Neural cell (in vitro differentiated cells): Measurements from ENCODE around the gene TEN1. TPM values are rescaled to one million over a fixed set of nuclear protein-coding genes. Genes with fewer than 3 reads are reported as not detected.

ENCODE experiments used
- H2AFZ ChIP-seq: fragments of 200-600, 300-800 bp; sonication (generic), shearing (Covaris generic); 2 replicates; pipeline ENCODE4 v1.6.0; 2014; ENCODE audit warnings: low read depth, mild to moderate bottlenecking, antibody characterized with exemption, low read length, moderate library complexity
- H3F3A ChIP-seq: fragments of 200-600 bp; shearing (Covaris generic); 2 replicates; pipeline ENCODE4 v1.6.1; 2016; ENCODE audit warnings: mild to moderate bottlenecking, moderate library complexity, mixed read lengths, antibody characterized with exemption, low read length; ENCODE audit not compliant: insufficient read depth, poor library complexity, severe bottlenecking
- H3K27ac ChIP-seq: fragments of 200-600, 300-800 bp; sonication (generic), shearing (Covaris generic); 2 replicates; pipeline ENCODE4 v1.5.1; 2014; ENCODE audit warnings: mild to moderate bottlenecking, low read length, moderate library complexity
- H3K27me3 ChIP-seq: fragments of 300-800, 200-600 bp; sonication (generic), shearing (Covaris generic); 2 replicates; pipeline ENCODE4 v1.6.0; 2014; ENCODE audit warnings: mild to moderate bottlenecking, low read depth, low read length, moderate library complexity; ENCODE audit not compliant: insufficient read depth
- H3K36me3 ChIP-seq: fragments of 300-800, 200-600 bp; sonication (generic), shearing (Covaris generic); 2 replicates; pipeline ENCODE4 v1.5.1; 2014; ENCODE audit warnings: mild to moderate bottlenecking, antibody characterized with exemption, low read length, moderate library complexity; ENCODE audit not compliant: insufficient read depth
- H3K4me2 ChIP-seq: fragments of 300-800, 200-600 bp; sonication (generic), shearing (Covaris generic); 2 replicates; pipeline ENCODE4 v1.6.0; 2014; ENCODE audit warnings: mild to moderate bottlenecking, low read length
- H3K4me3 ChIP-seq: fragments of 300-800, 200-600 bp; sonication (generic), shearing (Covaris generic); 2 replicates; pipeline ENCODE4 v1.5.1; 2014; ENCODE audit warnings: mild to moderate bottlenecking, low read length, moderate library complexity
- H3K79me2 ChIP-seq: fragments of 200-600 bp; shearing (Covaris generic); replicated peaks from 2 replicates; pipeline ENCODE4 v1.6.0; 2014; ENCODE audit warnings: mild to moderate bottlenecking, low read length, moderate library complexity; ENCODE audit not compliant: insufficient read depth
- H3K9ac ChIP-seq: fragments of 300-800, 200-600 bp; sonication (generic), shearing (Covaris generic); 2 replicates; pipeline ENCODE4 v1.6.1; 2016; ENCODE audit warnings: mild to moderate bottlenecking, low read length, mixed read lengths
- H3K9me2 ChIP-seq: fragments of 200-600 bp; shearing (Covaris generic); 2 replicates; pipeline ENCODE4 v1.6.1; 2016; ENCODE audit warnings: mild to moderate bottlenecking, low read length, mixed read lengths; ENCODE audit not compliant: insufficient read depth
- H3K9me3 ChIP-seq: fragments of 200-600, 300-800 bp; sonication (generic), shearing (Covaris generic); 2 replicates; pipeline ENCODE4 v1.6.1; 2016; ENCODE audit warnings: mild to moderate bottlenecking, mixed run types, low read length, moderate library complexity, mixed read lengths
- H4K20me1 ChIP-seq: fragments of 200-600 bp; shearing (Covaris generic); 2 replicates; pipeline ENCODE4 v1.6.1; 2016; ENCODE audit warnings: mild to moderate bottlenecking, mixed run types; ENCODE audit not compliant: insufficient read depth
- EP300 ChIP-seq: fragments of 450-650 bp; conservative IDR thresholded peaks from 2 replicates; pipeline ENCODE4 v1.6.1; 2014; ENCODE audit warnings: antibody characterized with exemption, mild to moderate bottlenecking, moderate library complexity; ENCODE audit not compliant: poor library complexity, severe bottlenecking
- EZH2 ChIP-seq: fragments of 200-600, 300-800 bp; shearing (Covaris generic), sonication (generic); IDR thresholded peaks from 2 replicates; pipeline ENCODE4 v1.6.1; 2014; ENCODE audit warnings: antibody characterized with exemption, low read length, borderline replicate concordance, mild to moderate bottlenecking; ENCODE audit not compliant: insufficient read depth, poor library complexity, severe bottlenecking
- MXI1 ChIP-seq: fragments of 450-650 bp; conservative IDR thresholded peaks from 2 replicates; pipeline ENCODE4 v1.6.1; 2014; ENCODE audit warnings: antibody characterized with exemption, mild to moderate bottlenecking; ENCODE audit not compliant: poor library complexity, severe bottlenecking
- POLR2AphosphoS5 ChIP-seq: IDR thresholded peaks from 2 replicates; pipeline ENCODE4 v1.6.1; 2012
- RAD21 ChIP-seq: fragments of 450-650 bp; conservative IDR thresholded peaks from 2 replicates; pipeline ENCODE4 v1.6.1; 2014; ENCODE audit warnings: antibody characterized with exemption, mild to moderate bottlenecking, moderate library complexity
- SMC3 ChIP-seq: fragments of 450-650 bp; conservative IDR thresholded peaks from 2 replicates; pipeline ENCODE4 v1.6.1; 2014; ENCODE audit warnings: antibody characterized with exemption, mild to moderate bottlenecking, moderate library complexity; ENCODE audit not compliant: poor library complexity
- TAF1 ChIP-seq: IDR thresholded peaks from 2 replicates; pipeline ENCODE4 v1.6.1; 2012; ENCODE audit warnings: low read depth
- polyA plus RNA-seq: library from polyadenylated mRNA; depleted of rRNA; stranded (reverse); fragments of >200 nt; gene quantifications from 2 replicates; pipeline ENCODE4 v1.2.3, GENCODE V29; 2014
- TF ChIP-seq, protein P1 (sequence below): IDR thresholded peaks from 2 replicates; pipeline ENCODE4 v1.6.1; 2012; ENCODE audit warnings: borderline replicate concordance
- TF ChIP-seq, protein P2 (sequence below): fragments of 450-650 bp; IDR thresholded peaks from 2 replicates; pipeline ENCODE4 v1.5.1; 2014; ENCODE audit warnings: antibody characterized with exemption, mild to moderate bottlenecking, moderate library complexity; ENCODE audit not compliant: poor library complexity, severe bottlenecking

Gene TEN1
- polyA plus RNA-seq, 1 donor from 2014 or later, result 33.1 TPM

DNA sequence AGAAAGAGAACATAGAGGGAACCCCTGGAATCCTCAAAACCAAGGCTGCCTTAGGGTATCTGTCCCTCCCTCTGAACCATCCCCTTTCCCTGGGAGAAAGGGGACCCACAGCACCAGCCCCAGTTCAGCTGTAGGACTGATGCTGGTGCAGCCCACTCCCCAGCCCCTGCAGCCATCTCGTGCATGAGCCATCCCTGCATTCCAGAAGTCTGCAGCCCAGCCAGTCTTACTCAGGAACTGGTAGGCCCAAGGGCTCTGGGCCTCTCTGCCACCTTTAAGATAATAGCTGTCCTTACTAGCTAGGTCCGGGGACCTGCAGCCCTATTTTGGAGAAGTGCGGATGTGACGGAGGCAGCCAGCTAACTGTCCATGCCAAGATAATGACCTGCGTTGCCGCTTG is 54.1 kb downstream of the TEN1 start:
- Histone ChIP-seq H3K27me3 (no peaks in the 10 kb centered on the region), H3K9me3 (no peaks in the 10 kb centered on the region), H3K79me2 (no peaks in the 10 kb centered on the region), H2AFZ (no peak overlapping the region), H3K9ac (no peak overlapping the region), H3K27ac (no peak overlapping the region), H4K20me1 (no peaks in the 10 kb centered on the region), H3K4me2 (no peak overlapping the region), H3K4me3 (no peak overlapping the region), H3F3A (no peaks in the 10 kb centered on the region), H3K36me3 (no peaks in the 10 kb centered on the region), H3K9me2 (no peaks in the 10 kb centered on the region)
- TF ChIP-seq MXI1, result no peak
- TF ChIP-seq RAD21, result no peak
- no peak for TF ChIP-seq EZH2
- TF ChIP-seq EP300, result no peak
- TF ChIP-seq TAF1, result no peak
- TF ChIP-seq SMC3, result no peak
- TF ChIP-seq POLR2AphosphoS5, result no peak
- TF ChIP-seq, protein P1, sequence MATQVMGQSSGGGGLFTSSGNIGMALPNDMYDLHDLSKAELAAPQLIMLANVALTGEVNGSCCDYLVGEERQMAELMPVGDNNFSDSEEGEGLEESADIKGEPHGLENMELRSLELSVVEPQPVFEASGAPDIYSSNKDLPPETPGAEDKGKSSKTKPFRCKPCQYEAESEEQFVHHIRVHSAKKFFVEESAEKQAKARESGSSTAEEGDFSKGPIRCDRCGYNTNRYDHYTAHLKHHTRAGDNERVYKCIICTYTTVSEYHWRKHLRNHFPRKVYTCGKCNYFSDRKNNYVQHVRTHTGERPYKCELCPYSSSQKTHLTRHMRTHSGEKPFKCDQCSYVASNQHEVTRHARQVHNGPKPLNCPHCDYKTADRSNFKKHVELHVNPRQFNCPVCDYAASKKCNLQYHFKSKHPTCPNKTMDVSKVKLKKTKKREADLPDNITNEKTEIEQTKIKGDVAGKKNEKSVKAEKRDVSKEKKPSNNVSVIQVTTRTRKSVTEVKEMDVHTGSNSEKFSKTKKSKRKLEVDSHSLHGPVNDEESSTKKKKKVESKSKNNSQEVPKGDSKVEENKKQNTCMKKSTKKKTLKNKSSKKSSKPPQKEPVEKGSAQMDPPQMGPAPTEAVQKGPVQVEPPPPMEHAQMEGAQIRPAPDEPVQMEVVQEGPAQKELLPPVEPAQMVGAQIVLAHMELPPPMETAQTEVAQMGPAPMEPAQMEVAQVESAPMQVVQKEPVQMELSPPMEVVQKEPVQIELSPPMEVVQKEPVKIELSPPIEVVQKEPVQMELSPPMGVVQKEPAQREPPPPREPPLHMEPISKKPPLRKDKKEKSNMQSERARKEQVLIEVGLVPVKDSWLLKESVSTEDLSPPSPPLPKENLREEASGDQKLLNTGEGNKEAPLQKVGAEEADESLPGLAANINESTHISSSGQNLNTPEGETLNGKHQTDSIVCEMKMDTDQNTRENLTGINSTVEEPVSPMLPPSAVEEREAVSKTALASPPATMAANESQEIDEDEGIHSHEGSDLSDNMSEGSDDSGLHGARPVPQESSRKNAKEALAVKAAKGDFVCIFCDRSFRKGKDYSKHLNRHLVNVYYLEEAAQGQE, result no peak

DNA sequence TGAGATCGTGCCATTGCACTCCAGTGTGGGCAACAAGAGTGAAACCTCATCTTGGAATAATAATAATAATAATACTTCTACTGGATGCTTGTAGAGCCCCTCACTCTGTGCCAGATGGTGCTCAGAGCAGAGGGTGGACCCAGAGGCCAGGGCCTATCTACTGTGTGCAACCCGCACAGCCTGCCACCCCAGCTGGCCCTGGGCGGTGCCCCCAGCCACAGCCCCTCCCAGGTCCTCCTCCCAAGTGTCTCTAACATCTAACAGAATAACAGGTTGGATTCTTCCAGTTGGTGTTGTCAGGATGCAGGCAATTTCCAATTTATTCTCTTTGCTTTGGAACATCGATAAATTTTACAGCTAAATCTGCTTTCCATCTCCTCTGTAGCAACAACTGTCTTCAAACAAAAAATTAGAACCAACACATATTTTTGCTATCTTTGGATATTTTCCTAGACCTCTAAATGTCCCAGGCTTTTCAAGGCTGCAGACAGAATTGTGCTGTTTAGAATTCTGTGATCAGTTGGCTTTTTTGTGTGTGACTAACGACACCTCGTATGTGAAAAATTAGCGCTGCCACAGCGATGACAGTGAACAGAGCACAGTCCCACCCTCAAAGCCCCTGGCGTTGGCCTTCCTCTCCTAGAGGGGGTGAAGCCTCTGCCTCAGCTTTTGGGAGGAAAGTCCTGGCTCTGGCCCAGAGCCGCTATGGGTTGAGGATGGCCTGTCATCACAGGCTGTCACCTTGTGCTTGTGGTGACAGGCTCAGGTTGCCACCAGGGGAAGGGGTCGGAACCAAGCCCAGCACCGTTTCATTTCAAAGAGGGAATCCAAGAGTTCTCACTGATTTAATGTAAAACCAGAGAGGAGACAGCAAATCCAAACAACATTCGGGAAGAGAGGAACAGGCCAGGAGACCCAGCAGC is 55.6 kb downstream of the TEN1 start:
- Histone ChIP-seq H3K27ac (no peak overlapping the region), H3F3A (no peaks in the 10 kb centered on the region), H3K79me2 (no peaks in the 10 kb centered on the region), H3K9me3 (no peaks in the 10 kb centered on the region), H2AFZ (no peak overlapping the region), H3K4me2 (no peak overlapping the region), H3K9me2 (no peaks in the 10 kb centered on the region), H4K20me1 (no peaks in the 10 kb centered on the region), H3K36me3 (no peaks in the 10 kb centered on the region), H3K27me3 (no peaks in the 10 kb centered on the region), H3K9ac (no peak overlapping the region), H3K4me3 (no peak overlapping the region)
- TF ChIP-seq, protein P1, result no peak
- TF ChIP-seq TAF1 (no peak), POLR2AphosphoS5 (no peak), EP300 (no peak), SMC3 (no peak), RAD21 (no peak), MXI1 (no peak), EZH2 (no peak)
- TF ChIP-seq, protein P2, sequence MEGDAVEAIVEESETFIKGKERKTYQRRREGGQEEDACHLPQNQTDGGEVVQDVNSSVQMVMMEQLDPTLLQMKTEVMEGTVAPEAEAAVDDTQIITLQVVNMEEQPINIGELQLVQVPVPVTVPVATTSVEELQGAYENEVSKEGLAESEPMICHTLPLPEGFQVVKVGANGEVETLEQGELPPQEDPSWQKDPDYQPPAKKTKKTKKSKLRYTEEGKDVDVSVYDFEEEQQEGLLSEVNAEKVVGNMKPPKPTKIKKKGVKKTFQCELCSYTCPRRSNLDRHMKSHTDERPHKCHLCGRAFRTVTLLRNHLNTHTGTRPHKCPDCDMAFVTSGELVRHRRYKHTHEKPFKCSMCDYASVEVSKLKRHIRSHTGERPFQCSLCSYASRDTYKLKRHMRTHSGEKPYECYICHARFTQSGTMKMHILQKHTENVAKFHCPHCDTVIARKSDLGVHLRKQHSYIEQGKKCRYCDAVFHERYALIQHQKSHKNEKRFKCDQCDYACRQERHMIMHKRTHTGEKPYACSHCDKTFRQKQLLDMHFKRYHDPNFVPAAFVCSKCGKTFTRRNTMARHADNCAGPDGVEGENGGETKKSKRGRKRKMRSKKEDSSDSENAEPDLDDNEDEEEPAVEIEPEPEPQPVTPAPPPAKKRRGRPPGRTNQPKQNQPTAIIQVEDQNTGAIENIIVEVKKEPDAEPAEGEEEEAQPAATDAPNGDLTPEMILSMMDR, result no peak
